Astrocyte of the cerebellum (primary cell): ENCODE measurements around the gene PTPRA.

Experiments used
- DNase-seq: peaks from one replicate; pipeline ENCODE4 v3.0.0-alpha.2; 2011; ENCODE audit warnings: low read depth
- H3K4me3 ChIP-seq: 2 replicates; pipeline ENCODE4 v1.5.1; 2011; ENCODE audit warnings: mild to moderate bottlenecking, low read depth, low read length, moderate library complexity
- CTCF ChIP-seq: IDR thresholded peaks from 2 replicates; pipeline ENCODE4 v1.5.1; 2012; ENCODE audit warnings: low read length, low read depth, moderate library complexity, mild to moderate bottlenecking; ENCODE audit errors: missing control alignments
- in situ Hi-C: cut with HindIII; loops from 2 replicates; pipeline ENCODE4 v1.10.0; 2017; ENCODE audit warnings: low sequenced_read_pairs

Gene PTPRA

GRCh38 chr20:3081641-3082040, 208.4 kb downstream of the PTPRA start:
- no peak overlapping the region for H3K4me3 ChIP-seq
- TF ChIP-seq CTCF: no peak
- no peak for DNase-seq
- in situ Hi-C loops: no loop called here

GRCh38 chr20:3082306-3082951, 209.1 kb downstream of the PTPRA start:
- no peak overlapping the region for H3K4me3 ChIP-seq
- in situ Hi-C loops: no loop called here
- no peak for TF ChIP-seq CTCF
- DNase-seq: no peak

- no peak for DNase-seq
- in situ Hi-C loops: no loop called here
- TF ChIP-seq CTCF: no peak
- no peak overlapping the region for H3K4me3 ChIP-seq
Measured at GRCh38 chr20:3082955-3083952, 210.0 kb downstream of the PTPRA start.

GRCh38 chr20:3084283-3084985, 211.2 kb downstream of the PTPRA start, which contains the start of gene AVP:
AVP (minus strand) TSS chr20:3084724; CDS start chr20:3084674, 50 bp downstream.
- TF ChIP-seq CTCF: no peak
- DNase-seq: no peak
- H3K4me3 ChIP-seq: no peak within 1 kb of the TSS
- in situ Hi-C loops: no loop called here

DNA sequence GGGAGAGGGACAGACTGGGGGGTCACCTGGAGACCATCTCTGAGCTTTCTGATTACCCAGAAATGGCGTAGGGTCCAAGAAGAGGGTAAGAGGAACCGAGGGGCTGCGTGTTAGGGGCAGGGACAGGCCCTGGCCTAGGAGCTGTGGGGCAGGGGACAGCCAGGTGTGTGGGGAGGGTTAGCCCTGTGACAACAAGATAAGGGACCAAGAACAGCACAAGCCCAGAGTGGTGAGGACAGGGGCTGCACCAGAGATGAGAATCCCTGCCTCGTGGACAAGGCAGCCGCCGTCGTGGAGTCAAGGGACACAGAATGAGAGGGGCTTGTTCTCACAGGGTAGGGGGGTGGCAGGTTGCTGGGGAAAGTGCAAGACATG, 211.7 kb downstream of the PTPRA start:
- no peak overlapping the region for H3K4me3 ChIP-seq
- no peak for TF ChIP-seq CTCF
- in situ Hi-C loops: no loop called here
- DNase-seq: no peak

GRCh38 chr20:3085571-3086072, 212.3 kb downstream of the PTPRA start:
- in situ Hi-C loops: no loop called here
- no peak overlapping the region for H3K4me3 ChIP-seq
- DNase-seq: no peak
- no peak for TF ChIP-seq CTCF
